ENCODE data around the gene NT5M. TPM values are rescaled to one million over a fixed set of nuclear protein-coding genes. Genes with fewer than 3 reads are reported as not detected.

Gene NT5M
- total RNA-seq, 1 donor from 2014 or later = 4.2 TPM

GRCh38 chr17:17320188-17320910 is 17.2 kb downstream of the NT5M start:
- peaks cover 0 to 3% (median under 1%) of the 10 kb centered on the region in 3 donors for H3K4me1 ChIP-seq (ENCODE audit: control insufficient read depth in 3 of 3, insufficient read depth in 3 of 3, low read length in 3 of 3)
- H3K27me3 ChIP-seq (ENCODE audit: control insufficient read depth in 3 of 3, insufficient read depth in 3 of 3, low read length in 3 of 3) = no peaks in the 10 kb centered on the region
- no peaks in the 10 kb centered on the region for H3K9me3 ChIP-seq (ENCODE audit: control insufficient read depth in 3 of 3, low read length in 3 of 3)
- H3K4me3 ChIP-seq (ENCODE audit: low read length in 3 of 3) = no peak overlapping the region
- no peak overlapping the region for H3K9ac ChIP-seq (ENCODE audit: low read depth in 1 of 3, low read length in 3 of 3)
- H3K36me3 ChIP-seq (ENCODE audit: control insufficient read depth in 3 of 3, insufficient read depth in 3 of 3, low read length in 3 of 3) = no peaks in the 10 kb centered on the region
- H3K27ac ChIP-seq (ENCODE audit: low read depth, low read length) = no peak overlapping the region

GRCh38 chr17:17320911-17321220 is 17.7 kb downstream of the NT5M start:
- Histone ChIP-seq H3K36me3 (ENCODE audit: control insufficient read depth in 3 of 3, insufficient read depth in 3 of 3, low read length in 3 of 3) (no peaks in the 10 kb centered on the region), H3K9me3 (ENCODE audit: control insufficient read depth in 3 of 3, low read length in 3 of 3) (no peaks in the 10 kb centered on the region), H3K27me3 (ENCODE audit: control insufficient read depth in 3 of 3, insufficient read depth in 3 of 3, low read length in 3 of 3) (no peaks in the 10 kb centered on the region), H3K4me3 (ENCODE audit: low read length in 3 of 3) (no peak overlapping the region), H3K27ac (ENCODE audit: low read depth, low read length) (no peak overlapping the region), H3K9ac (ENCODE audit: low read depth in 1 of 3, low read length in 3 of 3) (no peak overlapping the region), H3K4me1 (ENCODE audit: control insufficient read depth in 3 of 3, insufficient read depth in 3 of 3, low read length in 3 of 3) (peaks cover 0 to 6% (median 5%) of the 10 kb centered on the region in 3 donors)

GRCh38 chr17:17321356-17322025 is 18.3 kb downstream of the NT5M start:
- peaks cover 0 to 2% (median 0%) of the 10 kb centered on the region in 3 donors for H3K36me3 ChIP-seq (ENCODE audit: control insufficient read depth in 3 of 3, insufficient read depth in 3 of 3, low read length in 3 of 3)
- no peak overlapping the region for H3K9ac ChIP-seq (ENCODE audit: low read depth in 1 of 3, low read length in 3 of 3)
- H3K4me1 ChIP-seq (ENCODE audit: control insufficient read depth in 3 of 3, insufficient read depth in 3 of 3, low read length in 3 of 3) = peaks cover 0 to 6% (median 5%) of the 10 kb centered on the region in 3 donors
- H3K9me3 ChIP-seq (ENCODE audit: control insufficient read depth in 3 of 3, low read length in 3 of 3) = no peaks in the 10 kb centered on the region
- H3K27ac ChIP-seq (ENCODE audit: low read depth, low read length) = no peak overlapping the region
- H3K27me3 ChIP-seq (ENCODE audit: control insufficient read depth in 3 of 3, insufficient read depth in 3 of 3, low read length in 3 of 3) = no peaks in the 10 kb centered on the region
- no peak overlapping the region for H3K4me3 ChIP-seq (ENCODE audit: low read length in 3 of 3)

- H3K27ac ChIP-seq (ENCODE audit: low read depth, low read length) = no peak overlapping the region
- no peaks in the 10 kb centered on the region for H3K9me3 ChIP-seq (ENCODE audit: control insufficient read depth in 3 of 3, low read length in 3 of 3)
- H3K4me3 ChIP-seq (ENCODE audit: low read length in 3 of 3) = no peak overlapping the region
- H3K4me1 ChIP-seq (ENCODE audit: control insufficient read depth in 3 of 3, insufficient read depth in 3 of 3, low read length in 3 of 3) = peaks cover 0 to 6% (median 5%) of the 10 kb centered on the region in 3 donors
- H3K27me3 ChIP-seq (ENCODE audit: control insufficient read depth in 3 of 3, insufficient read depth in 3 of 3, low read length in 3 of 3) = no peaks in the 10 kb centered on the region
- no peak overlapping the region for H3K9ac ChIP-seq (ENCODE audit: low read depth in 1 of 3, low read length in 3 of 3)
- peaks cover 0 to 2% (median 0%) of the 10 kb centered on the region in 3 donors for H3K36me3 ChIP-seq (ENCODE audit: control insufficient read depth in 3 of 3, insufficient read depth in 3 of 3, low read length in 3 of 3)
Measured at GRCh38 chr17:17322516-17323510, 19.6 kb downstream of the NT5M start.

GRCh38 chr17:17324616-17325015 is 21.4 kb downstream of the NT5M start:
- H3K27me3 ChIP-seq (ENCODE audit: control insufficient read depth in 3 of 3, insufficient read depth in 3 of 3, low read length in 3 of 3) = no peaks in the 10 kb centered on the region
- peaks cover 0 to 6% (median 5%) of the 10 kb centered on the region in 3 donors for H3K4me1 ChIP-seq (ENCODE audit: control insufficient read depth in 3 of 3, insufficient read depth in 3 of 3, low read length in 3 of 3)
- H3K4me3 ChIP-seq (ENCODE audit: low read length in 3 of 3) = no peak overlapping the region
- no peak overlapping the region for H3K9ac ChIP-seq (ENCODE audit: low read depth in 1 of 3, low read length in 3 of 3)
- H3K27ac ChIP-seq (ENCODE audit: low read depth, low read length) = no peak overlapping the region
- H3K9me3 ChIP-seq (ENCODE audit: control insufficient read depth in 3 of 3, low read length in 3 of 3) = no peaks in the 10 kb centered on the region
- peaks cover 0 to 2% (median 0%) of the 10 kb centered on the region in 3 donors for H3K36me3 ChIP-seq (ENCODE audit: control insufficient read depth in 3 of 3, insufficient read depth in 3 of 3, low read length in 3 of 3)

GRCh38 chr17:17325228-17325627 is 22.1 kb downstream of the NT5M start:
- Histone ChIP-seq H3K9me3 (ENCODE audit: control insufficient read depth in 3 of 3, low read length in 3 of 3) (no peaks in the 10 kb centered on the region), H3K4me3 (ENCODE audit: low read length in 3 of 3) (no peak overlapping the region), H3K27ac (ENCODE audit: low read depth, low read length) (no peak overlapping the region), H3K36me3 (ENCODE audit: control insufficient read depth in 3 of 3, insufficient read depth in 3 of 3, low read length in 3 of 3) (peaks cover 0 to 2% (median 0%) of the 10 kb centered on the region in 3 donors), H3K9ac (ENCODE audit: low read depth in 1 of 3, low read length in 3 of 3) (peak overlapping the region in 1 of 3 donors; percentile 57), H3K4me1 (ENCODE audit: control insufficient read depth in 3 of 3, insufficient read depth in 3 of 3, low read length in 3 of 3) (peaks cover 0 to 6% (median 5%) of the 10 kb centered on the region in 3 donors), H3K27me3 (ENCODE audit: control insufficient read depth in 3 of 3, insufficient read depth in 3 of 3, low read length in 3 of 3) (no peaks in the 10 kb centered on the region)

- no peaks in the 10 kb centered on the region for H3K9me3 ChIP-seq (ENCODE audit: control insufficient read depth in 3 of 3, low read length in 3 of 3)
- H3K4me1 ChIP-seq (ENCODE audit: control insufficient read depth in 3 of 3, insufficient read depth in 3 of 3, low read length in 3 of 3) = peaks cover 0 to 6% (median 5%) of the 10 kb centered on the region in 3 donors
- H3K36me3 ChIP-seq (ENCODE audit: control insufficient read depth in 3 of 3, insufficient read depth in 3 of 3, low read length in 3 of 3) = peaks cover 0 to 2% (median 0%) of the 10 kb centered on the region in 3 donors
- no peak overlapping the region for H3K4me3 ChIP-seq (ENCODE audit: low read length in 3 of 3)
- no peak overlapping the region for H3K27ac ChIP-seq (ENCODE audit: low read depth, low read length)
- H3K9ac ChIP-seq (ENCODE audit: low read depth in 1 of 3, low read length in 3 of 3) = peak overlapping the region in 1 of 3 donors; percentile 57
- H3K27me3 ChIP-seq (ENCODE audit: control insufficient read depth in 3 of 3, insufficient read depth in 3 of 3, low read length in 3 of 3) = no peaks in the 10 kb centered on the region
Measured at GRCh38 chr17:17325816-17326215, 22.6 kb downstream of the NT5M start.

GRCh38 chr17:17326275-17326875 is 23.2 kb downstream of the NT5M start:
- Histone ChIP-seq H3K36me3 (ENCODE audit: control insufficient read depth in 3 of 3, insufficient read depth in 3 of 3, low read length in 3 of 3) (peaks cover 0 to 2% (median 0%) of the 10 kb centered on the region in 3 donors), H3K9ac (ENCODE audit: low read depth in 1 of 3, low read length in 3 of 3) (no peak overlapping the region), H3K27ac (ENCODE audit: low read depth, low read length) (no peak overlapping the region), H3K4me3 (ENCODE audit: low read length in 3 of 3) (no peak overlapping the region), H3K27me3 (ENCODE audit: control insufficient read depth in 3 of 3, insufficient read depth in 3 of 3, low read length in 3 of 3) (no peaks in the 10 kb centered on the region), H3K9me3 (ENCODE audit: control insufficient read depth in 3 of 3, low read length in 3 of 3) (no peaks in the 10 kb centered on the region), H3K4me1 (ENCODE audit: control insufficient read depth in 3 of 3, insufficient read depth in 3 of 3, low read length in 3 of 3) (peaks cover 0 to 6% (median 5%) of the 10 kb centered on the region in 3 donors)

- Histone ChIP-seq H3K9me3 (ENCODE audit: control insufficient read depth in 3 of 3, low read length in 3 of 3) (no peaks in the 10 kb centered on the region), H3K36me3 (ENCODE audit: control insufficient read depth in 3 of 3, insufficient read depth in 3 of 3, low read length in 3 of 3) (peaks cover 0 to 2% (median 0%) of the 10 kb centered on the region in 3 donors), H3K4me1 (ENCODE audit: control insufficient read depth in 3 of 3, insufficient read depth in 3 of 3, low read length in 3 of 3) (peaks cover 0 to 6% (median 5%) of the 10 kb centered on the region in 3 donors), H3K9ac (ENCODE audit: low read depth in 1 of 3, low read length in 3 of 3) (no peak overlapping the region), H3K27me3 (ENCODE audit: control insufficient read depth in 3 of 3, insufficient read depth in 3 of 3, low read length in 3 of 3) (no peaks in the 10 kb centered on the region), H3K27ac (ENCODE audit: low read depth, low read length) (no peak overlapping the region), H3K4me3 (ENCODE audit: low read length in 3 of 3) (no peak overlapping the region)
Measured at GRCh38 chr17:17328251-17328650, 25.1 kb downstream of the NT5M start.
